Naive B cell (primary cell): ENCODE results near the gene FAM227A. TPM values are rescaled to one million over a fixed set of nuclear protein-coding genes. Genes with fewer than 3 reads are reported as not detected.

Experiments
- ATAC-seq, 2 donors: fragments of 150-1000 bp; cut with Tn5 transposase; 2 replicates each; pipeline ENCODE4 v1.10.0; 2021; ENCODE audit warnings: low read depth in 2 of 2, mild to moderate bottlenecking in 2 of 2, moderate library complexity in 2 of 2
- DNase-seq: peaks from one replicate; pipeline ENCODE4 v3.0.0; 2022
- H3K27ac Mint-ChIP-seq, 6 donors: one replicate each; pipeline ENCODE4 v1.8.0; 2020 to 2022; ENCODE audit warnings: mild to moderate bottlenecking in 6 of 6, mixed read lengths in 6 of 6, moderate library complexity in 5 of 6, inconsistent platforms in 2 of 6
- H3K27me3 Mint-ChIP-seq, 3 donors: one replicate each; pipeline ENCODE4 v1.8.0; 2021 to 2022; ENCODE audit warnings: mixed read lengths in 3 of 3, mild to moderate bottlenecking in 1 of 3
- H3K36me3 Mint-ChIP-seq, 2 donors: one replicate each; pipeline ENCODE4 v1.8.0; 2020 to 2022; ENCODE audit warnings: mixed read lengths in 2 of 2, inconsistent platforms in 1 of 2, mild to moderate bottlenecking in 1 of 2
- H3K4me1 Mint-ChIP-seq, 3 donors: one replicate each; pipeline ENCODE4 v1.8.0; 2020 to 2022; ENCODE audit warnings: mixed read lengths in 3 of 3, inconsistent platforms in 1 of 3, mild to moderate bottlenecking in 1 of 3, moderate library complexity in 1 of 3
- H3K4me3 Mint-ChIP-seq, 8 donors: one replicate each; pipeline ENCODE4 v1.8.0; 2020 to 2022; ENCODE audit warnings: mild to moderate bottlenecking in 8 of 8, mixed read lengths in 8 of 8, moderate library complexity in 8 of 8, inconsistent platforms in 2 of 8
- H3K9me3 Mint-ChIP-seq, 7 donors: one replicate each; pipeline ENCODE4 v1.8.0; 2020 to 2022; ENCODE audit warnings: mixed read lengths in 7 of 7, mild to moderate bottlenecking in 5 of 7, inconsistent platforms in 2 of 7, moderate library complexity in 1 of 7
- polyA plus RNA-seq, 6 donors: library from polyadenylated mRNA; unstranded; fragments of 300-500 nt; fragmentation: Illumina TruSeq; gene quantifications; one replicate each; pipeline ENCODE4 v1.2.3, GENCODE V29; 2021; ENCODE audit warnings: low read depth in 6 of 6

Gene FAM227A
- polyA plus RNA-seq = not detected

DNA sequence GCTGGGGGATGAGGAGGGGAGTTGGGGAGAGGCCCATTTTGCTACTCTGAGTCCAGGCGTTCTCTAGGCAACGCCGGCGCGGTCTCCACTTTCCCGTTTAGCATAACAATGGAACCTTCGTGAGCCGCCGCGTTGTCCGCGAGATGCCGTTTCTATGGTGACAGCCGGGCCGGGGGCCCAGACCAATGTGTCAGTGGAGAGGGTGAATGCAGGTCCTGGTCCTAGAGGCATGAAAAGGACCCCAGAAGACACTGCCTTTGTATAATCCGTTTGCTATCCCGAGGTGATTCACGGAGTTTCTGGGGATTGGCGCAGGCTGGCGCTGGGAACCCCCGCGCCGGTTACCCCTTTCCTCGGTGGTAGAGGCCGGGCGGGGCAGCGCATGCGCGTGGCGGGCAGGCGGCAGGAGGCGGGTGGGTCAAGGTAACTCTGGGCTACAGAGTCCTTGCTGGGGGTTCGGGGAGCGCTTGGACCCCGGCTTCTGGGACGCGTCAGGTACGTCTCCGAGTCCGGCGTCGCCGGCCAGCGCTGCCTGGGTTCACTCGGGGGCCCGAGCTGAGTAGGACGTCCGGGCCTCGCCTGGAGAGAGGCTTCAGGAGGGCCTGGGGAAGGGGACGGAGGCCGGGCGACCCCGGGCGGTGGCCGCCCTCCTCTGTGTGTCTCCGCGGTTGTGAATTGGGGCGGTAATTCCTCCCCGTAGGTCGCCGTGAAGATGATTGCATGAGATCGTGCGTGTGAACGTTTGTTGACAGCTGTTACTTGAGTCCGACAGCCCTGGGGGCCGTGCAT lies at the start of gene FAM227A, which contains the start of gene CBY1:
Gene FAM227A (minus strand): TSS at position 137 of the 789 bp plus-strand sequence. CDS start 6,224 bp downstream, outside the sequence.
Gene CBY1 (plus strand): TSS at position 383 of the 789 bp plus-strand sequence. CDS start 11,417 bp downstream, outside the sequence.
- Mint-ChIP-seq H3K4me3 (peak within 1 kb of the TSS; percentile 95 to 100 (median 98)), H3K27me3 (no peaks in the 10 kb centered on the region), H3K4me1 (peaks cover 5 to 18% (median 15%) of the 10 kb centered on the region in 3 donors), H3K9me3 (no peaks in the 10 kb centered on the region), H3K27ac (peak within 1 kb of the TSS; percentile 99 to 100 (median 99)), H3K36me3 (no peaks in the 10 kb centered on the region)
- DNase-seq (peak; percentile 89), ATAC-seq (peak; percentile 82 to 83)

DNA sequence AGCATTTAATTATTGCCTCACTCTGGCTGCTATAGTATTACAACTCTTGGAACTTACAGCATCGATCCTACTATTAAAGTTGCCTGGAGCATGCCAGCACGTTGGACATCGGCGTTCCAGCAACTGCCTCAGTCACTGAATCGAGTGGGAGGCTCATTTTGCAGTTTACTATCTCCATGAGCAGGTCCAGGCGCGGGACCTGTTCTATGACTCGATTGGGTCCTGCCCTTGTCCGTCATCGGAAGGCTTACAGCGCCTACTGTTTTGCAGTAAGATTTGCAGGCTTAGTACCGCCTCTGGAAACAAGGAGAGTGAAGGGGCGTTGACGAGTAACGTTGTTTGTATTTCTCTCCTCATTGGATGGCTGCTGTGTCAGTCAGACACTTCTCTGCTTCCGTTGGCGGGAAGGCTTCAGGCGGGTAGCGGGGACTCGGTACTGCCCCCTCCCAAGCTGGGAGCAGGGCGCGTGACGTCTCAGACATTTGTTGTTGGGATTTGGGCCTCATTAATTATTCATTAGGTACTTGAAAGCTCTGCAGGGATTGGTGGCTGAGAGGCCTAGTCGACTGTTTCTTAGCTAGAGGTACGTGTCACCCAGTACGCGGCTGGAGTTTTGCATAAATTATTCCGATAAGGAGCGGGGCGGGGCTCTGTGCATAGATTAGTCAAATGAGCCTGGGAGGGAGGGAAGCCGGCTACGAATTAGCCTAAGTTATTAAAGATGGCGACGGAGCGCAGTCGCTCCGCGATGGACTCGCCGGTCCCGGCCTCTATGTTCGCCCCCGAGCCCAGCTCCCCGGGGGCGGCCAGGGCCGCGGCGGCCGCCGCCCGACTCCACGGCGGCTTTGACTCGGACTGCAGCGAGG lies 49.3 kb upstream of the FAM227A start, which contains the start of gene GTPBP1:
Gene GTPBP1 (plus strand): TSS at position 710 of the 866 bp plus-strand sequence. CDS start 12 bp downstream, at position 722.
- peaks cover 48 to 64% (median 55%) of the 10 kb centered on the region in 3 donors for H3K4me1 Mint-ChIP-seq
- DNase-seq (peak; percentile 98), ATAC-seq (peak; percentile 66 to 67)
- peaks cover 0 to under 1% of the 10 kb centered on the region in 2 donors for H3K36me3 Mint-ChIP-seq
- H3K27ac Mint-ChIP-seq = peak within 1 kb of the TSS; percentile 92 to 100 (median 99)
- H3K27me3 Mint-ChIP-seq = peaks cover 0 to 4% (median 0%) of the 10 kb centered on the region in 3 donors
- H3K9me3 Mint-ChIP-seq = no peaks in the 10 kb centered on the region
- peak within 1 kb of the TSS; percentile 87 to 95 (median 92) for H3K4me3 Mint-ChIP-seq

DNA sequence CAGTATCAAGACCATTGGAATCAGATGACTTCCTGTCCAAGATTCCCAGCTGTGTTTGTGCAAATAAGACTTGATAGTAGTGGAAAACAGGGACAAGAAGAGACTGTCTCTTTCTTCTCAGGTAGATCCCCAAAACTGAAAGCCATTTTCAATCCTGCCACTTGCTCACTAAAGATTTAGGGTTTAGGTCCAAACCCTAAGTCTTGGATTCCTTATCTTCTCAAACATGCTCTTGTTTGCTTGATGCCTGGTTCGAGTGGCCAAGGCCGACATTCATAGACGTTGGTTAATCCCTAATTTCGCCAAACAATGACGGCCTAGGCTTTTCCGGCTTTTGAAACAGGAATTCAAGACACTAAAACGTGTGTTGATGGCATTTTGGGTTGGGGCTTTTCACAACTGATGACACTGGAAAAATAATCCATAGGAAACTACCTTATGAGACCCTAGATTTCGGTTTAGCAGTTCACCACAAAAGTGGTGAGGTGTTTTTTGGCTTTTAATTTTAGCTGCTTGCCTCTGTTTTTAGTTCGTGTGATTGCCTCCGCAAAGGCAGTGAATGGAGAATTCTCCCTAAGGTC lies 48.6 kb upstream of the FAM227A start:
- Mint-ChIP-seq H3K4me3 (peak overlapping the region; percentile 71 to 94 (median 92)), H3K9me3 (no peaks in the 10 kb centered on the region), H3K27me3 (peaks cover 0 to 4% (median 0%) of the 10 kb centered on the region in 3 donors), H3K36me3 (no peaks in the 10 kb centered on the region), H3K27ac (peak overlapping the region; percentile 89 to 100 (median 99)), H3K4me1 (peaks cover 48 to 62% (median 55%) of the 10 kb centered on the region in 3 donors)
- ATAC-seq (no peak), DNase-seq (no peak)

DNA sequence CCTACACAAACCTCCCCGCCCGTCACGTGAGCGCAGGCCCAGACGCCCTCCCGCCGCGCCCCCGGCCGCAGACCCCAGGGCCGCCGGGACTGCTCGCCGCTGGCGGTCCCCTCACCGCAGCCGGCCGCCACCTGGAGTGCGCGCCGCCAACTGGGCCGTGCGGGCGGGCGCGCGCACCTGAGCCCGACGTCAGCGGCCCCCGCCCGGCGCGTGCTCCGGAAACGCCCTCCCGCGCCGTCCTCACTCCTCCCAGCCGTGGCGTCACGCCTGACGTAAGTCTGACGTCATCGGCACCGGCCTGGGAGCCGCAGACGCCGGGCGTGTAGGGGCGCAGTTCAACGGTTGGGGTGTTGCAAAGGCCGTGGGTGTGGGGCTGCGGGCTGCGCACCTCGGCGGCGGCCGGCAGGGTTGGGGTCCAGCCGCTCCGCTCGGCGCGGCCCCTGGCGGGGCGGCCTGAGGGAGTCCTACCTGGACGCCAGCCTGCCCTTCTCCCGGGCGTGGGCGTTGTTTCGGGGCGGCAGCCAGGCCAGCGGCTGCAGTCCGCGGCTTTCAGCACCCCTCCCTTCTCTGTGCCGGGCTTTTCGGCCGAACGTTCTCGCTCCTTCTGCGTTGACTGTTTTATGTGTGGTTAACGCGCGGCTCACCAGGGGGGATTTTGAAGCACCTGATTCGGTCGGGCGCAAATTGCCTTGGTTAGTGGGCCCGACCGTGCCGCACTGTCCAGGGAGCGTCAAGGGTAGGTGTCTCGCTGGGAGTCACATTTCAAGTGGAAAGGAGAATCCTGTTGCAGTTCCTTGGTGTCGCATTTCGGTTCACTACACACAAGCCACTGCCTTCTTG lies 44.8 kb upstream of the FAM227A start, which contains the start of gene JOSD1:
Gene JOSD1 (minus strand): TSS at position 155 of the 840 bp plus-strand sequence. CDS start 956 bp downstream, outside the sequence.
- peak; percentile 53 to 59 for ATAC-seq

DNA sequence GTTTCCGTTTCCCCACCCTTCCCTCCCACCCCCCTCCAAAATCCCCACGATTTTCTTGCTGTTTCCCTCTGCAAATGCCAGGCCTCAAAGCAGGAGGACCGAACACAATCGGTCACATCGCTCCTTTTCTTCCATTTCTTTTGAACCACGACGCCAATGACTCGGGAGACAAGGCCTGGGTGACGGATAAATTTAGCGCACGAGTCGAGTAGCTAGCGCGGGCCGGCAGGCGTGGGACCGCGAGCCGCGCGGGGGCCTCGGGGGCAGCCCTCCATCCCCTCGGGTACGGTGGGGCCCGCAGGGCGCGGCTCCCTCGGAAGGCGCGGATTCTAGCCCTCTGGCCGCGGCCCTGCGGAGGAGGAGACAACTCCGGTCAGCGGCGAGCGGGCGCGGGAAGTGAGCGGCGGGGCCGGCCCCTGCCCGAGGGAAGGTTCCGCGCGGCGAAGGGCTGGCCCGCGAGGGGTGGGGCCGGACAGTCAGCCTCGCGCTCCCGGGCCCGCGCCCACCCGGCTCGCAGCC lies 44.1 kb upstream of the FAM227A start:
- ATAC-seq (peak in 1 of 2 donors; percentile 2), DNase-seq (no peak)
- H3K4me1 Mint-ChIP-seq = peaks cover 40 to 61% (median 44%) of the 10 kb centered on the region in 3 donors
- H3K36me3 Mint-ChIP-seq = no peaks in the 10 kb centered on the region
- H3K27ac Mint-ChIP-seq = peak overlapping the region; percentile 96 to 100 (median 99)
- H3K4me3 Mint-ChIP-seq = peak overlapping the region; percentile 81 to 99 (median 95)
- no peaks in the 10 kb centered on the region for H3K9me3 Mint-ChIP-seq
- H3K27me3 Mint-ChIP-seq = peaks cover 0 to 4% (median 0%) of the 10 kb centered on the region in 3 donors

More for the DNA sequence above, 44.8 kb upstream of the FAM227A start, which contains the start of gene JOSD1:
- Mint-ChIP-seq H3K9me3 (no peaks in the 10 kb centered on the region), H3K27me3 (peaks cover 0 to 4% (median 0%) of the 10 kb centered on the region in 3 donors), H3K4me1 (peaks cover 40 to 61% (median 44%) of the 10 kb centered on the region in 3 donors), H3K4me3 (peak within 1 kb of the TSS; percentile 81 to 99 (median 96)), H3K27ac (peak within 1 kb of the TSS; percentile 97 to 100 (median 100)), H3K36me3 (no peaks in the 10 kb centered on the region)
- peak; percentile 100 for DNase-seq

DNA sequence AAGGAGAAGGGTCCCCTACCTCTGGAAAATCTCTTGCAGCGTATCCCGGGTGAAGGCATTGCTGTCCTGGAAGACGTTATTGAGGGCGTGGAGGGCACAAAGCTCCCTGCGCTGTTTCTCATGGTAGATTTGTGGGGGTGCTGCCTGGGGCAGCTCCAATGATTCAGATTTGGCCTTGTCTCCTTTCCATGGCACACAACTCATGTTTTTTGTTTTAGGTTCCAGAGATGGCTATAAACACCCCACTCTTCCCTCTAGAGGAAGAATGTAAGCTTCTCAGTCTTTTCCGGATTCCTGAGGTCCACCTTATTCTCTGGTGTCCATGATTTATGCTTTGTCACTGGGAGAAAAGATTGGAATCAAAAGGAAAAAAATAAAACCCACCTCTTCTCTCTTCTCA lies 43.6 kb upstream of the FAM227A start:
- no peak for DNase-seq
- peaks cover 35 to 58% (median 39%) of the 10 kb centered on the region in 3 donors for H3K4me1 Mint-ChIP-seq
- H3K27me3 Mint-ChIP-seq = peaks cover 0 to 4% (median 0%) of the 10 kb centered on the region in 3 donors
- peak overlapping the region; percentile 96 to 100 (median 98) for H3K27ac Mint-ChIP-seq
- no peaks in the 10 kb centered on the region for H3K36me3 Mint-ChIP-seq
- no peak for ATAC-seq
- peak overlapping the region; percentile 81 to 99 (median 92) for H3K4me3 Mint-ChIP-seq
- no peaks in the 10 kb centered on the region for H3K9me3 Mint-ChIP-seq

DNA sequence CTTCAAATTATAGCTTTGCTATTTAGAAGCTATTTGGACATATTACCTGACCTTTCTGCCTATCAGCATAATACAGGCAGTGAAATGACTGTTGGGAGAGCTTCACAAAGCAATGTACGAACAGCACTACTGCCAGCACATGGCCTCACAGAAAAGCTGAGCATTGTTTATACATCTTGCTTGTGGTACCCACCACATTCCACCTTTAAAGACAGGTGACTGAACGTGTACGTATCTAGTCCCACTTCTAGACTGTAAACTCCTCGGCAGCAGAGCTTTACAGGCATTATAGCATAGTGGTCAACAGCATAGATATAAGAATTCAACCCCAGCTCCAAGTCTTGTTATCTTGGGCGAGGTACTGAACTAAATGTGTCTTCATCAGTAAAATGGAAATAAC lies 43.0 kb upstream of the FAM227A start:
- ATAC-seq (no peak), DNase-seq (no peak)
- H3K4me3 Mint-ChIP-seq = peak overlapping the region; percentile 81 to 99 (median 92)
- peak overlapping the region; percentile 96 to 100 (median 98) for H3K27ac Mint-ChIP-seq
- no peaks in the 10 kb centered on the region for H3K9me3 Mint-ChIP-seq
- H3K36me3 Mint-ChIP-seq = no peaks in the 10 kb centered on the region
- peaks cover 0 to 4% (median 0%) of the 10 kb centered on the region in 3 donors for H3K27me3 Mint-ChIP-seq
- H3K4me1 Mint-ChIP-seq = peaks cover 33 to 64% (median 38%) of the 10 kb centered on the region in 3 donors

DNA sequence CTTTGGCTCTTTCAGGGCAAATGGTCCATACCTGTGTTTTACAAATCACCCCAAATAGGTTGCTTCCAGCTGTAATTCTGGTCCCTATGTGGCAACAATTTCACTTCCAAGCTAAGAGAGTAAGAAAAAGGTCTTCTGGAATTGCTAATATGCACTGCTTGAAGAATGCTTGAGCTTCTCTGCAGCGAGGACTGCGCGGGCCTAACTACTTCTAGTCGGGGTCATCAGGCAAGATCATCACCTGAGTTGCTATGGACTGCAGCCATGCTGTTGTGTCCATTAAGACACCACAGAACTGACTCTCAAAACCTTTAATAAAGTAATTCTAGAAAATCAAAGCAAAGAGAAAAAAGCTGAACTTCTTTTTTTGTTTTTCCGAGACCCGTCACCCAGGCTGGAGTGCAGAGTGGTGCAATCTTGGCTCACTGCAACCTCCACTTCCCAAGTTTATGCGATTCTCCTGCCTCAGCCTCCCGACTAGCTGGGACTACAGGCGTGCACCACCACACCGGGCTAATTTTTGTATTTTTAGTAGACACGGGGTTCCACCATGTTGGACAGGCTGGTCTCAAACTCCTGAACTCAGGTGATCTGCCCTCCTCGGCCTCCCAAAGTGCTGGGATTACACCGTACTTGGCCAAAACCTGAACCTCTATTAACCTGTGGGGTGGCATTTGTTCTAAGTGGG lies 42.4 kb upstream of the FAM227A start:
- ATAC-seq (no peak), DNase-seq (no peak)
- H3K9me3 Mint-ChIP-seq = no peaks in the 10 kb centered on the region
- H3K4me3 Mint-ChIP-seq = peak overlapping the region in 6 of 8 donors; percentile 61 to 98 (median 86)
- H3K36me3 Mint-ChIP-seq = no peaks in the 10 kb centered on the region
- peaks cover 0 to 4% (median 0%) of the 10 kb centered on the region in 3 donors for H3K27me3 Mint-ChIP-seq
- peak overlapping the region in 5 of 6 donors; percentile 67 to 99 (median 97) for H3K27ac Mint-ChIP-seq
- peaks cover 35 to 61% (median 40%) of the 10 kb centered on the region in 3 donors for H3K4me1 Mint-ChIP-seq

DNA sequence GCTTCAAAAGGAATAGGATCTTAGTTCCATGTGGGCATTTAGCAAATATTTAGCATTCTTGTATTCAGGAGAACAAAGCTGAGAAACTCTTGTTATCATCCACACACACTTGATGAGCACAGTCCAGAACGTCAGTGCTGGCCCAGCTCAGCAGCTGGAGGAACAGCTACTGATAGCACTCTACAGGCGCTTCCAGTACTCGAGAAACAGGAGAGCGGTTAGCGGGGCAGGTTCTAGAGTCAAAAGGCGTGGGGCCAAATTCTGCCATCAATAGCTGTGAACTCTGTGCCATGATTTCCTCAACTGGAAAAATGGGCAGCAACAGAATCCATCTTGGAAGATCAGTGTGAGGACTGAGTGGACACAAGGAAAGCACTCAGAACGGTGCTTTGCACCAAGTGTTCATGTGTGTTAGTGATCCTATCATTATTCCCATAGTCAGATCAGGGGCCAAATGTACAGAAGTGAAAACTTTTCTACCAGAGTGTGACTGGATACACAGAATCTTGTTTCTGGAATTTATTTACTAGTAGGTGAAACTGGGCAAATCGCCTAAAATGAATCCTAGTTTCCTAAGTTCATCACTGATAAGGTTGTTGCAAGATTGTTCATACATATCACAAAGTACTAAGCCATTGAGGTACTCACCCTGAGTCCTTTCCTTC lies 41.4 kb upstream of the FAM227A start:
- ATAC-seq = no peak

DNA sequence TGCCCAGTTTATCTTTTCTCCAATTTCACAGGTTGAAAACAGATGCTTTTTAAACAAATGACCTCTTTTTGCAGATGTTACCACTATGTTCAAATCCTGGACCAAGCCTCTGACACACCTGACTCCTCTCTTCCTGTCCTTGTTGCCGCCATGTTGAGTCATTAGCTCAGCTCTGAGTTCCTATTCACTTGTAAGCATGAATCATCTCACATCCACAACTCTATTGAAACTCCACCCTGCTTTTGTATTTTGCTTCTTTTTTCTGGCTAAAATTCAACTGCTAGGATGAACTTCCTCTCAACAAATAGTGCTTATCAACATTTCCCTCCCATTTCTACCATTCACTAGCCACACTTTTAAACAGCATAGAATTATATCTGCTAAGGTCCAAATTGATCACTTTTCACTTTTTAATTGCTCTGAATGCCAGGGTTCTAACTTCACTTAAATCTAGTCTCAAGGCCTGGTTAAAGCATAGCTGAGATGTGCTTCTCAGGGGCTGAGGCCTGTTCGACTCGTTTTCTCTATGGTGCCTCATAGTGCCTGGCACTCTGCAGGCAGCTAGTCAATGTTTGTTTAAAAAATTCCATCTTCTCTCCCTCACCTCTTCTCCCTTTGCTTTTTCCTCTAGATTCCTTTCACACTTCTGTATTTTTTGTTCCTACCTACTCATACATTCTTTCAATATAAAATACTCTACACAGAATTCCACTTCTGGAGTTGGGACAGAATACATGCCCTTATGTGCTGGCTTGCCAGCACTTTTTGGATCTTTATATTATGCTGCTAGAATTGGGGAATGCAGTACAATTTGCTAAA lies 40.6 kb upstream of the FAM227A start:
- peak overlapping the region in 2 of 8 donors; percentile 61 to 98 for H3K4me3 Mint-ChIP-seq
- H3K9me3 Mint-ChIP-seq = no peaks in the 10 kb centered on the region
- no peak for ATAC-seq
- H3K4me1 Mint-ChIP-seq = peaks cover 41 to 64% (median 46%) of the 10 kb centered on the region in 3 donors
- H3K27ac Mint-ChIP-seq = peak overlapping the region in 5 of 6 donors; percentile 13 to 80 (median 72)
- H3K36me3 Mint-ChIP-seq = peaks cover 0 to 4% of the 10 kb centered on the region in 2 donors
- H3K27me3 Mint-ChIP-seq = peaks cover 0 to 4% (median 0%) of the 10 kb centered on the region in 3 donors
- no peak for DNase-seq

More for the DNA sequence above, 41.4 kb upstream of the FAM227A start:
- no peak for DNase-seq
- H3K27ac Mint-ChIP-seq = peak overlapping the region; percentile 13 to 97 (median 38)
- H3K4me1 Mint-ChIP-seq = peaks cover 41 to 68% (median 46%) of the 10 kb centered on the region in 3 donors
- peak overlapping the region in 2 of 8 donors; percentile 4 to 98 for H3K4me3 Mint-ChIP-seq
- no peaks in the 10 kb centered on the region for H3K9me3 Mint-ChIP-seq
- peaks cover 0 to 4% (median 0%) of the 10 kb centered on the region in 3 donors for H3K27me3 Mint-ChIP-seq
- peaks cover 0 to 4% of the 10 kb centered on the region in 2 donors for H3K36me3 Mint-ChIP-seq
